ENCODE results near the gene HELLS. TPM values are rescaled to one million over a fixed set of nuclear protein-coding genes. Genes with fewer than 3 reads are reported as not detected.
"Not testable (repeated sequence)": the region's sequence is repeated elsewhere in the genome, so short reads cannot be mapped to it uniquely, and the experiment has no call there.

The HELLS gene
- total and polyA plus RNA-seq, 2 donors (not counting 3 experiments of a cell fraction or from before 2014, with no cell fraction given) = 24.7 to 85.5 TPM

DNA sequence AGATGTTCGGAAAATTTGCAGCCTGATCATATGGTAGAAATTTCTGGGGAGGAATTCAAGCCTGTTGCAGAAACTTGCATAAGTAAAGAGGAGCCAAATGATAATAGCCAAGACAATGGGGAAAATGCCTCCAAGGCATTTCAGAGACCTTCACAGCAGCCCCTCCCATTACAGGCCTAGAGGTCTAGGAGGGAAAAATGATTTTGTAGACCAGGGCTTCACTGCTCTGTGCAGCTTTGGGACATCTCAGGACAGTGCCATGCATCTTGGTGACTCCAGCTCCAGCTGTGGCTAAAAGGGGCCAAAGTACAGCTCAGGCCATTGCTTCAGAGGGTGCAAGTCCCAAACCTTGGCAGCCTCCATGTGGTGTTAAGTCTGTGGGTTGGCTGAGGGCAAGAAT, 87.4 kb downstream of the HELLS start:
- no TSS peak for BruUV-seq (replicated peaks)
- intact Hi-C loops (cut with micrococcal nuclease) = loop anchor here (5.0 kb wide), 1 partner anchor 499 kb away; no protein-coding TSS in a partner anchor

DNA sequence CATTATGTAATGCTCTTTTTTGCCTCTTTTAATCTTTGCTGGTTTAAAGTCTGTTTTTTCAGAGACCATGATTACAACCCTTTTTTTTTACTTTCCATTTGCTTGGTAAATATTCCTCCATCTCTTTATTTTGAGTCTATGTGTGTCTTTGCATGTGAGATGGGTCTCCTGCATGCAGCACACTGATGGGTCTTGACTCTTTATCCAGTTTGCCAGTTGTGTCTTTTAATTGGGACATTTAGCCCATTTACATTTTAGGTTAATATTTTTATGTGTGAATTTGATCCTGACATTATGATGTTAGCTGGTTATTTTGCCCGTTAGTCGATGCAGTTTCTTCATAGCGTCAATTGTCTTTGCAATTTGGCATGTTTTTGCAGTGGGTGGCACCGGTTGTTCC, 92.5 kb downstream of the HELLS start:
- H3K9me1 ChIP-seq (replicated peaks; ENCODE audit: control insufficient read depth, extremely low read depth, insufficient read depth, low read length); H3K4me2 ChIP-seq (ENCODE audit: insufficient read depth, low read length); H4K20me1 ChIP-seq (replicated peaks; ENCODE audit: control insufficient read depth, extremely low read depth, insufficient read depth, low read length); FAIRE-seq; H3K4me1 ChIP-seq (ENCODE audit: control insufficient read depth, extremely low read depth, insufficient read depth, low read length); H3K36me3 ChIP-seq (ENCODE audit: control insufficient read depth in 2 of 2, extremely low read depth in 1 of 2, insufficient read depth in 2 of 2, low read length in 2 of 2); CTCF ChIA-PET; H2AFZ ChIP-seq (ENCODE audit: low read depth, low read length); intact Hi-C loops (cut with micrococcal nuclease); POLR2A ChIA-PET; BruUV-seq (replicated peaks); H3K4me3 ChIP-seq (replicated peaks in 1 of 3; ENCODE audit: insufficient read depth in 1 of 3, low read depth in 1 of 3, low read length in 3 of 3); H3K27ac ChIP-seq (ENCODE audit: insufficient read depth, low read depth, low read length); H3K27me3 ChIP-seq (ENCODE audit: control insufficient read depth in 2 of 2, insufficient read depth in 2 of 2, low read length in 2 of 2); DNase-seq (ENCODE audit: low read depth, low spot score); H3K9me3 ChIP-seq (replicated peaks; ENCODE audit: control insufficient read depth, insufficient read depth, low read length); H3K79me2 ChIP-seq (ENCODE audit: control insufficient read depth, insufficient read depth, low read length); dilution Hi-C loops (cut with MboI; ENCODE audit: extremely low pct_ligation_motif_present, low sequenced_read_pairs); H3K9ac ChIP-seq (replicated peaks; ENCODE audit: extremely low read depth, insufficient read depth, low read length): not testable (repeated sequence)

More for the DNA sequence above, 87.4 kb downstream of the HELLS start:
- Histone ChIP-seq H2AFZ (ENCODE audit: low read depth, low read length) (no peak overlapping the region), H3K9me1 (replicated peaks; ENCODE audit: control insufficient read depth, extremely low read depth, insufficient read depth, low read length) (no peaks in the 10 kb centered on the region), H3K9me3 (replicated peaks; ENCODE audit: control insufficient read depth, insufficient read depth, low read length) (no peaks in the 10 kb centered on the region), H3K27me3 (ENCODE audit: control insufficient read depth in 2 of 2, insufficient read depth in 2 of 2, low read length in 2 of 2) (no peaks in the 10 kb centered on the region), H4K20me1 (replicated peaks; ENCODE audit: control insufficient read depth, extremely low read depth, insufficient read depth, low read length) (no peaks in the 10 kb centered on the region), H3K4me3 (replicated peaks in 1 of 3; ENCODE audit: insufficient read depth in 1 of 3, low read depth in 1 of 3, low read length in 3 of 3) (no peak overlapping the region), H3K79me2 (ENCODE audit: control insufficient read depth, insufficient read depth, low read length) (no peaks in the 10 kb centered on the region), H3K4me1 (ENCODE audit: control insufficient read depth, extremely low read depth, insufficient read depth, low read length) (no peaks in the 10 kb centered on the region), H3K27ac (ENCODE audit: insufficient read depth, low read depth, low read length) (no peak overlapping the region), H3K36me3 (ENCODE audit: control insufficient read depth in 2 of 2, extremely low read depth in 1 of 2, insufficient read depth in 2 of 2, low read length in 2 of 2) (no peaks in the 10 kb centered on the region), H3K9ac (replicated peaks; ENCODE audit: extremely low read depth, insufficient read depth, low read length) (no peak overlapping the region), H3K4me2 (ENCODE audit: insufficient read depth, low read length) (no peak overlapping the region)
- ChIA-PET CTCF (no interaction called here), POLR2A (no interaction called here)
- DNase-seq (ENCODE audit: low read depth, low spot score) = no peak
- TF ChIP-seq EZH2 (IDR thresholded peaks at IDR 0.05; ENCODE audit: borderline replicate concordance, low read depth, low read length, severe bottlenecking) (no peak), POLR2AphosphoS5 (IDR thresholded peaks at IDR 0.05; ENCODE audit: insufficient read depth, low read depth, low read length) (no peak), CTCF (IDR thresholded peaks at IDR 0.05; ENCODE audit: extremely low read depth in 1 of 2, insufficient read depth in 1 of 2, low read depth in 1 of 2, low read length in 2 of 2) (no peak), MYC (IDR thresholded peaks at IDR 0.05; ENCODE audit: low read depth, low read length) (no peak), JUN (IDR thresholded peaks at IDR 0.05; ENCODE audit: borderline replicate concordance, insufficient read depth, insufficient read length, low read depth) (no peak), POLR2A (IDR thresholded peaks at IDR 0.05; ENCODE audit: low read depth, low read length) (no peak)
- TF ChIP-seq, protein P1, sequence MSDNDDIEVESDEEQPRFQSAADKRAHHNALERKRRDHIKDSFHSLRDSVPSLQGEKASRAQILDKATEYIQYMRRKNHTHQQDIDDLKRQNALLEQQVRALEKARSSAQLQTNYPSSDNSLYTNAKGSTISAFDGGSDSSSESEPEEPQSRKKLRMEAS (IDR thresholded peaks at IDR 0.05; ENCODE audit: insufficient read depth, insufficient read length) = no peak
- FAIRE-seq = no peak
- dilution Hi-C loops (cut with MboI; ENCODE audit: extremely low pct_ligation_motif_present, low sequenced_read_pairs) = no loop called here

Measured in endothelial cell of umbilical vein (primary cell).